Suprapubic skin (tissue), 4 donors: ENCODE measurements around the gene TMEFF2.

Source experiments
- EP300 ChIP-seq: sonication (generic); formaldehyde crosslinking; IDR thresholded peaks from one replicate; pipeline ENCODE4 v1.6.1; 2017; ENCODE audit warnings: antibody characterized with exemption
- POLR2A ChIP-seq, 2 donors: fragments of 450-650 bp; IDR thresholded peaks; one replicate each; pipeline ENCODE4 v1.6.1; 2017; ENCODE audit warnings: antibody characterized with exemption in 2 of 2, mild to moderate bottlenecking in 2 of 2, moderate library complexity in 2 of 2
- POLR2AphosphoS5 ChIP-seq, 3 donors: sonication (generic); formaldehyde crosslinking; IDR thresholded peaks; one replicate each; pipeline ENCODE4 v1.6.1; 2017; ENCODE audit warnings: antibody characterized with exemption in 3 of 3
- TF ChIP-seq, protein P1 (sequence below), 2 donors: fragments of 200-600 bp in 1 of 2; fragments of 450-650 bp in 1 of 2; sonication (generic) in 1 of 2; IDR thresholded peaks; one replicate each; pipeline ENCODE4 v1.5.1; 2016 to 2019; ENCODE audit warnings: antibody characterized with exemption in 2 of 2, mild to moderate bottlenecking in 1 of 2, moderate library complexity in 1 of 2

DNA sequence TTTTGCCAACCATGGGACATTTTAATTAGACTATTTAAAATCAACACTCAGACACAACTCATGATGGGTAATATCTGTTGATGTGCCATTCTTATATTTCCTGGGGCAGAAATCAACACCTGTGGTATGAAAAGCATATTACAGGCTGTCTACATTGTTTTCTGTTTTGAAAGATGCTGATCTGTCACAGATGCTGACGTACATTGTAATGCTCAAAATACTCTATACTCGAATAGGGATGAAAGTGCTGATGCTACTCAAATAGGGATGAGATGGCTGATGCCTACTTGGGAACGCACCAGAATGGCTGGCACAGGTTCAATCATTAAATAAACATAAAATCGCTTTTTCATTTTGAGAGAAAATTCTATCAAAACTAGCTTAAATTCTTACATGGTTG, 41.2 kb downstream of the TMEFF2 start:
- TF ChIP-seq, protein P1, sequence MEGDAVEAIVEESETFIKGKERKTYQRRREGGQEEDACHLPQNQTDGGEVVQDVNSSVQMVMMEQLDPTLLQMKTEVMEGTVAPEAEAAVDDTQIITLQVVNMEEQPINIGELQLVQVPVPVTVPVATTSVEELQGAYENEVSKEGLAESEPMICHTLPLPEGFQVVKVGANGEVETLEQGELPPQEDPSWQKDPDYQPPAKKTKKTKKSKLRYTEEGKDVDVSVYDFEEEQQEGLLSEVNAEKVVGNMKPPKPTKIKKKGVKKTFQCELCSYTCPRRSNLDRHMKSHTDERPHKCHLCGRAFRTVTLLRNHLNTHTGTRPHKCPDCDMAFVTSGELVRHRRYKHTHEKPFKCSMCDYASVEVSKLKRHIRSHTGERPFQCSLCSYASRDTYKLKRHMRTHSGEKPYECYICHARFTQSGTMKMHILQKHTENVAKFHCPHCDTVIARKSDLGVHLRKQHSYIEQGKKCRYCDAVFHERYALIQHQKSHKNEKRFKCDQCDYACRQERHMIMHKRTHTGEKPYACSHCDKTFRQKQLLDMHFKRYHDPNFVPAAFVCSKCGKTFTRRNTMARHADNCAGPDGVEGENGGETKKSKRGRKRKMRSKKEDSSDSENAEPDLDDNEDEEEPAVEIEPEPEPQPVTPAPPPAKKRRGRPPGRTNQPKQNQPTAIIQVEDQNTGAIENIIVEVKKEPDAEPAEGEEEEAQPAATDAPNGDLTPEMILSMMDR (IDR thresholded peaks at IDR 0.05) = no peak
- no peak for TF ChIP-seq POLR2A (IDR thresholded peaks at IDR 0.05)
- no peak for TF ChIP-seq EP300
- no peak for TF ChIP-seq POLR2AphosphoS5 (IDR thresholded peaks at IDR 0.05)
